NCI-H2107 (cell line): ENCODE results near the gene CCDC92B.
"Not testable (repeated sequence)": the region's sequence is repeated elsewhere in the genome, so short reads cannot be mapped to it uniquely, and the experiment has no call there.

ENCODE experiments used
- DNase-seq: peaks from one replicate; lab custom pipeline; 2025; lab: John Stamatoyannopoulos, UW

The CCDC92B gene

DNA sequence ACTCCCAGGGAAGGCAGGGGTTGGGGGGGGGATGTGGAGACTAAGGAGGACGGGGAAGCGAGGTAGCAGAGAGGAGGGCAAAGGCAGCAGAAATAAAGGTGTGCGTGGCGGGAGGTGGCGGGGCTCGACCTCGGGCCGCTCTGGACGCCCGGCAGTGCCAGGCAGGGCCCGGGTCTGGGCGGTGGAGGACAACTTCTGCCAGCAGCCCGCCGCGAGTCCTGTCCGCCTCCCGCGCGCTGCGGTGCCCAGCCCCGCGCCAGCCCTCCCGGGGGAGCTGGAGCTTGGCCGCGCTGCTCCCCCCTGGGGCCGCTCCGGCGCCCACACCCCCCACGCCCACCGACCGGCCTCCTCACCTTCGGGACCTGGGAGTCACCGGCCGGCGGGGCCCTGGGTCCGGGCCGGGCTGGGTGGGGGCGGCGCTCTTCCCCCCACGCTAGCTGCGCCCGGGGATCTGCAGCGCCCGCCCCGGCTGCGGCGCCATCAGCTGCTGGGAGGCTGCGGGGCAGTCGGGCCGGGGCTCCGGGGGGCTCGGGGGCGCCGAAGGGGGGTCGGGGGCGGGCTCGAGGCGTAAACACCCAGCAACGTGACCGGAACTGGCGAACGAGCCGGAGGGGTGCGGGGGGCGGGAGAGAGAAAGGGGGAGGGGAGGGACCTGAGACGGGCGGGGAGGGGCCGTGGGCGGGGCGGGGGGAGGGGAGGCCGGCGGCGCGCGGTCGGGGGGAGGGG, at the start of gene CCDC92B:
TSS of gene CCDC92B (minus strand) at position 595 of the 726 bp plus-strand sequence. CDS start 14,507 bp downstream, outside the sequence.
- DNase-seq: no peak

- no peak for DNase-seq
Observed at GRCh38 chr17:2798678-2799077, 49.2 kb upstream of the CCDC92B start.

DNA sequence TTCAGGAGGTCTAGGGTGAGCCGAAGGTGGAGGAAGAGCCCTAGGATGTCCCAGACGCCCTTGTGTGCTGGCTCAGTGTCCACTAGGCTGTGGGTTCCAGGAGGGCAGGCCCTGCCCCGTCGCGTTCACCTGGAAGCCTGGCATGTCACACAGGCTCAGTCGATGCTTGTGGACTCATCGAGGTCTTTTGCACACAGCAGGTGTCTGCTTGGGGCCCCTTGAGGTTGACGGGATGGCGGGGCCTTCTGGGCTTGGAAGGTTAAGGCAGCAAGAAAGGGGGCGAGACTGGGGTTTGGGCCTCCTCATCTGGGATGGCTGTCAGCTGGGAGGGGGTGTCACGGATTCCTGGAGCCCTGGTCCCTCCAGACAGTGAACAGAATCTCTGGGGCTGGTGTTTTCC, 48.7 kb upstream of the CCDC92B start:
- DNase-seq: no peak

- DNase-seq: no peak
Observed at GRCh38 chr17:2797637-2798036, 48.2 kb upstream of the CCDC92B start.

DNA sequence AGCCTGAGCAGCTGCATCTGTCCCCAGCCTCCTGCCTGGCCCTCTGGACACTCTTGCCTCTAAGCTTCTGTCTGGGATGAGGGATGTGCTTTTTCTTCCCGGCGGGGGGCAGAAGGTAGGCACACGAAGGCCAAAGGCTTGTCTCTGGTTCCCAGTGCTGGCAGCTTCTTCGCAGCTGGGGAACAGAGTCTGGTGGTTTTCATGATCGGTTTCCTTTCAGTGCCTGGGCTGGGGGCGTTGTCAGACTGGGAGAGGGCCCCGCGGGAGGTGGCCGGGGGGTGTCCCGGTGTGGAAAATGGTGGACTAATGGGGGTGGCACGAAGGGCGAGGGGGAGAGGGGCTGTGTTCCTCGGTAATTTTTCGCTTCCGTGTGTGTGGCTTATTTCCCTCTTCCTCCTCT, 47.8 kb upstream of the CCDC92B start:
- DNase-seq: no peak

- no peak for DNase-seq
Observed at GRCh38 chr17:2796164-2797125, 47.0 kb upstream of the CCDC92B start, which contains the start of gene RAP1GAP2. Gene RAP1GAP2, plus strand, starts transcription at chr17:2796438. Its CDS starts 90 bp downstream, at chr17:2796528.

- DNase-seq: no peak
Observed at GRCh38 chr17:2795441-2796163, 46.1 kb upstream of the CCDC92B start.

- DNase-seq: no peak
Observed at GRCh38 chr17:2794111-2794803, 44.8 kb upstream of the CCDC92B start.

DNA sequence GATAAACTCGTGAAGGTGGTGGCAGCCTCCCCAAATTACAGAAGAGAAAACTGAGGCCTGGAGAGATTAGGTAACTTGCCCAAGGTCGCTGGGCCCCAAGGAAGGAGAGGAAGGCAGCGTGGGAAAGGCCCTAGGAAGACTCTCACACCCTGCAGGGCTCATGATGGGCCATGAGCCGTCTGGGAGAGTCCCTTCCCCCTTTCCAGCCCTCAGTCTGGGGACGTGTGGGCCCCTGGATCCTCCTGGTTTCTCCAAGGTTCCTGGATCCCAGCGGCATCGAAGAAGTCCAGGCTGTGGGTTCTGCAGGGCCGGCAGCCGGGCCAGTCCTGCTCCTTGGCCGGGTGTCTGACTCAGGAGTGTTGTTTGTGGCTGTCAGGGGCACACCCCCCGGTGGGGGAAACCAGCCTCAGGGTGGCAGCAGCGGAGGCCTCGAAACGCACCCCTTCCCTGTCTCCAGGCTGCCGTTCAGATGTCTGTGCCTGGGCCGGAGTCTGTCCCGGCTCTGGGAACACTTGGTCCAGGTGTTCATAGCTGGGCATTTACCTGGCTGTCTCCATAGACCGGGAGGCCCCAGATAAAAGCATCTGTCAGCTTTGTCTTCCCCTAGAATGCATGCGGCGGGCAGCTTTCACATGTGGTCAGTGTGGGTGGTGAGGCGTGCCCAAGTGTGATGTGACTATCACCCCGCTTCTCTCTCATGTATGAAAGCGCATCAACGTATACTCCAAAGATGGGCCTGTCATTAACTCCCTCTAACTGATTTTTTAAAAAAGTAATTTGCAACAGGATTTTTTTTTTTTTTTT, 43.1 kb upstream of the CCDC92B start:
- no peak for DNase-seq

GRCh38 chr17:2789700-2790099, 40.2 kb upstream of the CCDC92B start:
- DNase-seq: no peak

DNA sequence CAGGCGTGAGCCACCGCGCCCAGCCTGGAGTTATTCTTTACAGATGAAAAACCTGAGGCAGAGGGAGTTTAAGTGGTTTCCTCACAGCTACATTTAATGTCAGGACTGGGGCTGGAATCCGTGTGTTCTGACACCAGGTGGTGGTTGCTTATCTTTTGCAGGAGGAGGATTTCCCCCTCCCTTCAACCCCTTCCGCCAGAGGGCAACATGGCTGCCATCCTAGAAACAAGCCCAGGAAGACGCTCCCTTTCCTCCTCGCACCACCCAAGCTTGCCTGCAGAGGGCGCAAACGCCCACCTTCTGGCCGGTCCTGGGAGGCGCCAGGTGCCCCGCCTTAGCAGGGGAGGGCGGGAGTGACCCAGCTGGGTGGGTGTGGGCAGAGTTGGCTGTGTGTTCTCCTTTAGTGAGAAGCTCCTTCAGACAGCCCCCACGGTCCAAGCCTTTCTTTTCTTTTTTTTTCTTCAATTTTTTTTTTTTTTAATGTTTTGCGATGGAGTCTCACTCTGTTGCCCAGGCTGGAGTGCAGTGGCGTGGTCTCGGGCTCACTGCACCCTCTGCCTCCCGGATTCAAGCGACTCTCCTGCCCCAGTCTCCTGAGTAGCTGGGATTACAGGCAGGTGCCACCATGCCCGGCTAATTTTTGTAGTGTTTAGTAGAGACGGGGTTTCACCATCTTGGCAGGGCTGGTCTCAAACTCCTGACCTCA, 36.9 kb upstream of the CCDC92B start:
- DNase-seq: peak; percentile 64

DNA sequence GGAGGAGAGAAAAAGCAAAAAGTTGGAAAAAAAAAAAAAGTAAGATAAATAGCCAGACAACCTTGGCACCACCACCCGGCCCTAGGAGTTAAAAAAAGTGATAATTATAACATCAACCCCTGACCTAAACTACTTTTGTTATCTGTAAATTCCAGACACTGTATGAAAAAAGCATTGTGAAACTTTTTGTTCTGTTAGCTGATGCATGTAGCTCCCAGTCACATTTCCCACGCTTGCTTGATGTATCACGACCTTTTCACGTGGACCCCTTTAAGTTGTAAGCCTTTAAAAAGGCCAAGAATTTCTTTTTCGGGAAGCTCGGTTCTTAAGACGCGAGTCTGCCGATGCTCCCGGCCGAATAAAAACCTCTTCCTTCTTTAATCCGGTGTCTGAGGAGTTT, 35.9 kb upstream of the CCDC92B start:
- DNase-seq: not testable (repeated sequence)

DNA sequence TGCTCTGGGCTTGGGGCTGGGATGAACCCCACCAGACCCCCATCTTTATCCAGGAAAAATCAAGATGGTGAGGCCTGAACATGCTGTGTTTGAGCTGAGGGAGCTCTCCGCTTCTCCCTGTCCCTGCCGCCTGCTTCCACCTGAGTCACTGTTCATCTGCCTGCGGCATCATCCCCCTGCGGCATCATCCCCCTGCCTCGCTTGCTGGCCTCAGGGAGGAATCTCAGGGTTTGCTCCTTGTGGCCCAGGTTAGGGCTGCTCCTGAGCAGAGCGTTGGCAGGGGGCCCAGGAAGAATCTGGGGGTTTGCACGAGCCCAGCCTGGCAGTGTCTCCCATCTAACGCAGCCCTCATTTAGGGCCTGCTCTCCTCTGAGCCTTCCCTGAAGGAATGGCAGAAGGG, 35.4 kb upstream of the CCDC92B start:
- DNase-seq: no peak

GRCh38 chr17:2783310-2784030, 34.0 kb upstream of the CCDC92B start:
- DNase-seq: no peak

GRCh38 chr17:2782055-2782454, 32.6 kb upstream of the CCDC92B start:
- no peak for DNase-seq

GRCh38 chr17:2781598-2781997, 32.1 kb upstream of the CCDC92B start:
- DNase-seq: not testable (repeated sequence)

GRCh38 chr17:2780931-2781454, 31.5 kb upstream of the CCDC92B start:
- DNase-seq: no peak

DNA sequence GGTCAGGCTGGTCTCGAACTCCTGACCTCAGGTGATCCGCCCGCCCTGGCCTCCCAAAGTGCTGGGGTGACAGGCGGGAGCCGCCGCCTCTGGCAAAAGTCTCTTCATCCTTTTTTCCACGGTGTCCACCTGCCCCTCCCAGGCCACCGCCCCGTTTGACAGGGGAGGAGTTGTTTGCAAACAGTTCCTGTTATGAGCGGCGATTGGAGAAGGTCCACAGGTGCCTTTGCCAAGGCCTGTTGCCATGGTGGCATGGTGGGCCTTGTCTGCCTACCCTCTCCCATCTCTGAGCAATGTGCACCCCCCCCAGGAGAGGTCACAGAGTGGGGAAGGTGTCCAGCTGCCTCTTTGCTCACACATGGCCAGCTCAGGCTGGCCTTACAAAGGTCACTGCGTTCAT, 30.8 kb upstream of the CCDC92B start:
- no peak for DNase-seq

DNA sequence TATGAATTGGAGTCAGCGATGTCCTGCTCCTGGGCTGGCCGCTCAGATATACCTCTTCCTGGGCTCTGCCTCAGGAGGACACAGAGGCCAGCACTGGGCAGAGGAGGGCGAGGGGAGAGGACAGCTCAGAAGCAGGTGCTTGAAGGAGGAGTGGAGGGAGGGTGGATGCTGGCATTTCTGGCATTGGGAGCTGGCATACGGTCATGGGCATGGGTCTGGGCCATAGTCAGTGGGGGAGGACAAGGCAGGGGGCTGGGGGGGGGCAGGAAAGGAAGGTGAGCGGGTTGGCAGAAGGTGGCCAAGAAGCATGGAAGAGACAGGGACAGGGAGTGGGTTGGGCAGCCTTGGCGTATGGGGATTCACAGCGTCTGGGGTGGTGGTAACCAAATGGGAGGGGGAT, 30.1 kb upstream of the CCDC92B start:
- no peak for DNase-seq
